Dendritic cell treated with granulocyte-macrophage colony-stimulating factor and Interleukin-4, amounts not matched to agents 40 ng/mL and 50 ng/mL, for 4 days (primary cell): ENCODE results near the gene CAMK1G.

ENCODE experiments used
- H3K27ac Mint-ChIP-seq: one replicate; pipeline ENCODE4 v1.8.0; 2022; ENCODE audit warnings: mild to moderate bottlenecking, mixed read lengths
- H3K27me3 Mint-ChIP-seq: one replicate; pipeline ENCODE4 v1.8.0; 2022; ENCODE audit warnings: mild to moderate bottlenecking, mixed read lengths
- H3K36me3 Mint-ChIP-seq: one replicate; pipeline ENCODE4 v1.8.0; 2022; ENCODE audit warnings: low read depth, mixed read lengths
- H3K4me1 Mint-ChIP-seq: one replicate; pipeline ENCODE4 v1.8.0; 2022; ENCODE audit warnings: low read depth, mixed read lengths
- H3K4me3 Mint-ChIP-seq: one replicate; pipeline ENCODE4 v1.8.0; 2022; ENCODE audit warnings: mild to moderate bottlenecking, moderate library complexity, mixed read lengths
- H3K9me3 Mint-ChIP-seq: one replicate; pipeline ENCODE4 v1.8.0; 2022; ENCODE audit warnings: mixed read lengths
- intact Hi-C: fragments of 100-400 bp; cut with micrococcal nuclease; formaldehyde crosslinking; loops from one replicate; pipeline ENCODE4 v1.15.0; 2022

Gene CAMK1G

DNA sequence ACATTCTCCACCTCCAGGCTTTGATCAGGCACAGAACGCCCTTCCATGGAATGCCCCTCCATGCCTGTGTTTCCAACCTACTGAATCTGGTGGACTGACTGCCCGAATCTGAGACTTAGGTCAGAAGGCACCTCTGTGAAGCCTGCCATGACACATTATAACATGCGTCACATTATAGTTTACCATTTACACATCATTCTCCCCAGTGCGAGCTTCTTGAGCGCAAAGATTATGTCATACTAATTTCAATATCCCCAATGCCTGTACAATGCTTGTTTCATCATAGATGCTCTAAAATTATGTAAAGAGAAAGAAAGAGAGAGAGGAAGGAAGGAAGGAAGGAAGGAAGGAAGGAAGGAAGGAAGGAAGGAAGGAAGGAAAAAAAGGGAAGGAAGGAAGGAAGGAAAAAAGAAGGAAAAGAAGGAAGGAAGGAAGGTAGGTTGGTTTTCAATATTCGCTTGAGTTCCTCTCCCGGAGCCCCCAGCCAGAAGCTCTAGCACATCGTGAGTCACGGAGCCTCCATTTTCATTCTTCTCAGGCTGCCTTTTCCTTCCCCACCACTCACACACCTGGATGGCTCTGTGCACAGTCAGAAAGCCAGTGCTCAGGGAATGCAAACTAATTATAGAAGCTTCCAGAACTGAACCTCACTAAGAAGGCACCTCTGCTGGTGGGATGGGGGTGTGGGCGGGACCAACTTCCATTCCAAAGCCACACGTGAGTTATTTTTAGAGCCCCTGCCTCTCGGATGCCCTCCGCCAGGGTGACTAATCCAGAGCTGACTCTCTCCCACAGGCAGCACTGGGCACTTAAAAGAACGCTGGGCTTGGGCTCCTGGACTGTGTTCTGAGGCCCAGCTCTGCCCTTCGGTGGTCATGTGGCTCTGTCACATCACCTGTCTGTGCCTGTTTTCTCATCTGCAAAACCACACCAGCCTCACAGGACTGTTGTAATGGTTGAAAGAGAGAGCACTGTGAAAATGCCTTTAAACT, 41.3 kb downstream of the CAMK1G start:
- H3K4me3 Mint-ChIP-seq: no peak overlapping the region
- H3K4me1 Mint-ChIP-seq: peaks cover 64% of the 10 kb centered on the region
- peak overlapping the region; percentile 82 for H3K27ac Mint-ChIP-seq
- H3K27me3 Mint-ChIP-seq: peaks cover 30% of the 10 kb centered on the region
- no peaks in the 10 kb centered on the region for H3K9me3 Mint-ChIP-seq
- peaks cover 9% of the 10 kb centered on the region for H3K36me3 Mint-ChIP-seq
- intact Hi-C loops: loop anchor here (5.0 kb wide), 1 partner anchor 47 kb away; no protein-coding TSS in a partner anchor

DNA sequence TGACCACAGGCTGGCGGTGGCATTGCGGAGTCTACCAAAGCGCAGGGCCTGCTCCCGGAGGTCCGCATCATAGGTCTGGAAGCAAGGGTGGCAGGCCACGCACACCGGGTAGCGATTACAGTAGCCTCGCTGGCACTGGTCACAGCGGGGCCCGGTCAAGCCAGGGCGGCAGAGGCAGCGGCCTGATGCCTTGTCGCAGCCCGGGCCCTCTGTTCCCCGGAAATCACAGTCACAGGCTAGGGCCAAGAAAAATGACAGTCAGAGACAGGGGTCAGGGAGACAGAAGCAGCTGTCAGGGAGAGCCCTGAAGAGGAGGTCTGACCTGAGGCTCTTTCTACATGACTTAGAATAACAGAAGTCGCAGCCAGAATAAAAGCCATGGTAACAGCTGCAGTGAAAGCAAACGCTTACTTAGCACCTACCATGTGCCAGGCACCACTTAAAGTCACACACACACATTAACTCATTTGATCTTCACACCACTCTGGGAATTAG, 42.3 kb downstream of the CAMK1G start:
- intact Hi-C loops: loop anchor here (2.0 to 5.0 kb wide), 3 partner anchors 23 to 49 kb away; no protein-coding TSS in a partner anchor
- H3K4me1 Mint-ChIP-seq: peaks cover 55% of the 10 kb centered on the region
- peak overlapping the region; percentile 82 for H3K27ac Mint-ChIP-seq

DNA sequence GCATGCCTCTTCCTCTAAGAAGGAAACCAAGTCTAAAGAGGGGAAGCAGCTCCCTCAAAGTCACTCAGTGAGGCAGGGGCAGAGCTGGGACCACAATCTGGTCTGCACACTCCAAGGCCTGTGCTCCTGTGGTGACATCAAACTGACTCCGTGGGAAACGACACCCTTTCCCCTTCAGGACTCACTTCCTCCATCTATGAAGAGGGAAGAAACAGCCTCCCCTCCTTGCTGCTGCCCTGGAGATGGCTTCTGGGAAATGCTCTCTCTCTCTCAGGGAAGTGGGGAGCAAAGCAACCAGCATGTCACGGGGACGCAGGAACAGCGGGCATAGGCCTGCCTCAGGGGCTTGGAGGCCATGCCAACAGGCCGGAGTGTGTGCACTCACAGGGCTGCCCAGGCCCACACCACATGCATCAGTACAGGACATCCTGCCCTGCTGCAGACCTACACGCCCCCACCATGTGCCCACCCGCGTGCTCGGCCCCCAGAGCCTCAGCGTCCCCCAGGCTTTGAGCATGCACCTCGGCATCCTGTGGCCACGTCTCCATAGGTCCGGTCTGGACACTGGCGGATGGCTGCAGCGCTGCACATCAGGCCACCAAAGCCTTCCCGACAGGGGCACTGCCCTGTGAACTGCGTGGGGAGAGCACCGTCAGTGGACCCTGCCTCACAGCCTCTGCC, 43.0 kb downstream of the CAMK1G start:
- intact Hi-C loops: loop anchor here (2.0 to 5.0 kb wide), 3 partner anchors 24 to 50 kb away; no protein-coding TSS in a partner anchor
- Mint-ChIP-seq H3K9me3 (no peaks in the 10 kb centered on the region), H3K36me3 (peaks cover 9% of the 10 kb centered on the region), H3K27ac (peak overlapping the region; percentile 82), H3K4me1 (peaks cover 48% of the 10 kb centered on the region), H3K27me3 (peaks cover 29% of the 10 kb centered on the region), H3K4me3 (peak overlapping the region; percentile 37)

More for the DNA sequence above, 42.3 kb downstream of the CAMK1G start:
- H3K4me3 Mint-ChIP-seq: no peak overlapping the region
- peaks cover 30% of the 10 kb centered on the region for H3K27me3 Mint-ChIP-seq
- no peaks in the 10 kb centered on the region for H3K9me3 Mint-ChIP-seq
- peaks cover 9% of the 10 kb centered on the region for H3K36me3 Mint-ChIP-seq

DNA sequence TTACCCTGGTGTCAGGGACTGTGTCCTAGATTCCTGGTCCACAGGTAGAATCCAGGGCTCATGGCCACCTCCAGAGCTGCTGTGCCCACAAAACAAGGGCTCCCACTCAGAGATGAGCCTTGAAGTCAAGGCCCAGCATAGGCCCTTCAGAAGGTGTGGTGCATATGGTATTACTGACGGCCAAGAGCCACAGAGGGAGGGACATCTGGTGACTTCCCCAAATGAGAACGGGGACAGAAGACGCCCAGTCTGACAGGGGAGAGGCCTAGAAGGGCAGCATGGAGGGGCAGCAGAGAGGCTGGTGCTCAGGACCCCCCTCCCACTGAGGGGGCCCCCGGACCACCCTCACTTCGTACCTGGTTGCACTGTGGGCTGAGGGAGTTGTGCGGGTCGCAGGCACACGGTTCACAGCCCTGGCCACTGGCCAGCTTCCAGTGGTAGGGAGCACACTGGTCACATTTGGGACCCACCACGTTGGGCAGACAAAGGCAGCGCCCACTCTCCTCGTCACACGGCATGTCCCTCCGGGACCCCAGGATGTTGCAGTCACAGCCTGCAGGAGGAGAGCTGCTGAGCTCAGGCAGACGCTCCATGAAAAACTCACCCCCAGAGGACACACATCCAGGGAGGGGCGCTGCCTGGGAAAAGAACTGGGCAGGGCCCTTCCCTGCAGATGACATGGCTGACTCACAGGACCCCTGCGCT, 43.7 kb downstream of the CAMK1G start:
- intact Hi-C loops: loop anchor here (2.0 to 5.0 kb wide), 3 partner anchors 24 to 50 kb away; no protein-coding TSS in a partner anchor
- peaks cover 41% of the 10 kb centered on the region for H3K4me1 Mint-ChIP-seq
- H3K27ac Mint-ChIP-seq: peak overlapping the region; percentile 82
- H3K27me3 Mint-ChIP-seq: peaks cover 28% of the 10 kb centered on the region
- no peaks in the 10 kb centered on the region for H3K9me3 Mint-ChIP-seq
- no peak overlapping the region for H3K4me3 Mint-ChIP-seq
- peaks cover 2% of the 10 kb centered on the region for H3K36me3 Mint-ChIP-seq

DNA sequence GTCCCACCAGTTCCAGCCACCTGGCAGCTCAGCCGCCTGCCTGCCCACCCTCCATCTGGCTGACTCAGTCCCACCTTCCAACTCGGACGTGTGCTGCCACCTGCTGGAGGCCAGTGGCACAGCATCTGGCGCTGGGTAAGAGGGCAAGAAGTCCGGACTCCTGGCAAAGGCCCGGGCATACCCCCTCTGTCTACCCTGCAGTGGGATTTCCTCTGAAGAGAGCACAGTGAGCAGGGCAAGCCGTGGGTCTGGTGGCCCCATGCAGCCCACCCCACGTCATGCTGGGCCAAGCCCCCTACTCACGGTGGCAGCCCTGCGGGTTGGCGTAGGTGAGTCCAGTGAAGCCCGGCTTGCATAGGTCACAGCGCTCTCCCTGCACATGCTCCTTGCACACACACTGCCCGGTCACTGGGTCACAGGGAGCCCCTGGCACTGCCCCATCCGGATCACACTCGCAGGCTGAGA, 44.2 kb downstream of the CAMK1G start:
- intact Hi-C loops: loop anchor here (2.0 to 5.0 kb wide), 3 partner anchors 25 to 51 kb away; no protein-coding TSS in a partner anchor
- Mint-ChIP-seq H3K27me3 (peaks cover 30% of the 10 kb centered on the region), H3K36me3 (no peaks in the 10 kb centered on the region), H3K27ac (peak overlapping the region; percentile 82), H3K4me1 (peaks cover 40% of the 10 kb centered on the region), H3K9me3 (no peaks in the 10 kb centered on the region), H3K4me3 (no peak overlapping the region)

DNA sequence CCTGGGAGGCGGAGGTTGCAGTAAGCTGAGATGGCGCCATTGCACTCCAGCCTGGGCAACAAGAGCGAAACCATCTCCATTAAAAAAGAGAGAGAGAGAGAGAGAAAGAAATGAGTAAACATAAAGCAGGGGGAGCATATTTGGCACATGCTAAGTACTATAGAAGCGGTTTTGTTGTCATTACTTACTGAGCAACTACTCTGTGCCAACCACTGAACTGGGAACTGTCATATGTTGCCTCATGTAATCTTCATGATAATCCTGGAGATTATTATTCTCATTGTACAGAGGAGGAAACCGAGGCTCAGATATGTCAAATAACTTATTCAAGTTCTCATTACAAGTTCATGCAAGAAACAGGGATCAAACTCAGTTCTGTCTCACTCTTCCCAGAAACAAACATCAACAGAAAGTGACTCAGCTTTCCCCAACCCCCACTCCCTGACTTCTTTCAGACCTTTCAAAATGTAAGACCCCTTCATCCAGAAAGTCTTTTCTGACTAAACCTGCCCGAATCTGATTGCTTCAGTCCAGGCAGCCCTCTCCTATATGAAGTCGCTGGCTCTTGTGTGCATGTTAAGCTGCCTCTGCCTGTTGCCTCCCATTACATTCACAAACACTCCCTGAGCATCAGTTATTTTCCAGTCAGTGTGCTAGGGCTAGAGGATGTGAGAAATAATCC, 45.2 kb downstream of the CAMK1G start:
- peaks cover 31% of the 10 kb centered on the region for H3K27me3 Mint-ChIP-seq
- H3K36me3 Mint-ChIP-seq: no peaks in the 10 kb centered on the region
- intact Hi-C loops: loop anchor here (5.0 kb wide), 1 partner anchor 44 kb away; no protein-coding TSS in a partner anchor
- H3K4me3 Mint-ChIP-seq: no peak overlapping the region
- peaks cover 45% of the 10 kb centered on the region for H3K4me1 Mint-ChIP-seq
- H3K27ac Mint-ChIP-seq: no peak overlapping the region
- H3K9me3 Mint-ChIP-seq: no peaks in the 10 kb centered on the region

DNA sequence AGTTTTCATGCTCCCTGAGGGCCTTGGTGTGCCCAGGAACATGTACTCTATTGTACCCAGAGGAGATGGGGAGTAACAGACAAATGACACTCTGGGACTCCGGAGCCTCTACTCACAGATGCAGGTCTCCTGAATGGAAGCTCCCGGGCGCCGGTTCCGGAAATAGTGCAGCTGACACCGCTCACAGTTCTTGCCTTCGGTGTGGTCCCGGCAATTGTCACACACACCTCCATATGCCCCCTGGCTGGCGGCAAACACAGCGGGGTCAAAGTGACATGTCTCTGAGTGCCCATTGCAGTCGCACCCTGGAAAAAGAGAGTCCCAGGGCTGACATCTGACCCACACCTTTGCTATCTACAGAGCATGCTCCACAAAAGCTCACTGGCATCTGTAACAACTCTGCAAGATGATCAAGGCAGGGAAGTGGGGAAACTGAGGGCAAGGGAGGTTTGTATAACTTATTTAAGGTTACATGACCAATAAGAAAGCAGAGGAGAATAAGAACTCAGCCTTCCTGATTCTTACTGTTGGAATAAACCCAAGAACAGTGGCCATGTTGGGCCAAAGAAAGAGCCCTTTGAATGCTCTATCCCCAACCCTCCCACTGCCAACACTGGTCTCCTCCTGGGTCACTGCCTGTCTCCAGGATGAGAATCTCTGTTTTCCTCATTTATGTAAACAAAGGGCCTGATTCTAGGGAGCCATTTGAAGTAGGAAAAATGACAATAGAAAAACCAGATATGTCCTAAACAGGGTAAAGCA, 46.3 kb downstream of the CAMK1G start:
- H3K4me1 Mint-ChIP-seq: peaks cover 48% of the 10 kb centered on the region
- H3K9me3 Mint-ChIP-seq: no peaks in the 10 kb centered on the region
- H3K27me3 Mint-ChIP-seq: peaks cover 23% of the 10 kb centered on the region
- no peak overlapping the region for H3K4me3 Mint-ChIP-seq
- intact Hi-C loops: loop anchor here (5.0 kb wide), 1 partner anchor 42 kb away; no protein-coding TSS in a partner anchor
- H3K27ac Mint-ChIP-seq: no peak overlapping the region
- no peaks in the 10 kb centered on the region for H3K36me3 Mint-ChIP-seq

DNA sequence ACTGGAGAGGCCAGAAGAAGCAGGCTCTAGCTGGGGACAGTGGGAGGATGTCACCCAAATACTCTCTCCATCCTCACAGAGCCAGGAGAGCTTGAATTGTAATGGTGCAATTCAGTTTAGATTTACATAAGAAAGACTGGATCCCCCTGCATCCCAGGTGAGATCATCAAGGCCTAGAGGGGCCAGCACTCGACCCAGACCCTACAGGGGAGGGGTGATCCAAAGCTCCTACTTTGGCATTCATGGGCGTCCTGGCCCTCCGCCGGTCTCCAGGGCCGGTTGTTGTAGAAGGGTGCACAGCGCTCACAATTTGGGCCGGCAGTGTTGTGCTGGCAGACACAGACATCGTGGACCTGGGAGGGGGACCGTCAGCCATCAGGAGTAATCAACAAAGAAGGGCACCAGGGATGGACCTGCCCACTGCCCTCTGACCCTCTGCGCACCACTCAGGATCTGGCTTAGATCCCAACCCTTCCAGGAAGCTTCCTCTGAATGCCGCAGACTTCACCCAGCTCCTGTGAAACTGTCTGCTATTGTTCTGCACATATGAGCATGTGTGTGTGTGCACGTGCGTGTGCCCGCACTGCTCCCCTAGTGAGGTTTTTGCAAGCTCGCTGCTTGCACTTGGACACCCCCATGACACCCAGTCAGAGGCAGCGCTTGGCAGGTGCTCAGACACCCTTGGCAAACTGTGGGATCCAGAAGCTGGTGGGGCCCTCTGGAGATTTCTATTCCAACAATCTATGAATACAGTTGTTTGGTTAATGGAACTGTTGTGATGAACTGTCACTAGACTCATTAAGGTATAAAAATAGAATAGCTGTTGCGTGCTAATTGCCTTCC, 47.1 kb downstream of the CAMK1G start:
- H3K27ac Mint-ChIP-seq: no peak overlapping the region
- peaks cover 51% of the 10 kb centered on the region for H3K4me1 Mint-ChIP-seq
- no peak overlapping the region for H3K4me3 Mint-ChIP-seq
- H3K36me3 Mint-ChIP-seq: no peaks in the 10 kb centered on the region
- no peaks in the 10 kb centered on the region for H3K9me3 Mint-ChIP-seq
- peaks cover 26% of the 10 kb centered on the region for H3K27me3 Mint-ChIP-seq
- intact Hi-C loops: no loop called here

DNA sequence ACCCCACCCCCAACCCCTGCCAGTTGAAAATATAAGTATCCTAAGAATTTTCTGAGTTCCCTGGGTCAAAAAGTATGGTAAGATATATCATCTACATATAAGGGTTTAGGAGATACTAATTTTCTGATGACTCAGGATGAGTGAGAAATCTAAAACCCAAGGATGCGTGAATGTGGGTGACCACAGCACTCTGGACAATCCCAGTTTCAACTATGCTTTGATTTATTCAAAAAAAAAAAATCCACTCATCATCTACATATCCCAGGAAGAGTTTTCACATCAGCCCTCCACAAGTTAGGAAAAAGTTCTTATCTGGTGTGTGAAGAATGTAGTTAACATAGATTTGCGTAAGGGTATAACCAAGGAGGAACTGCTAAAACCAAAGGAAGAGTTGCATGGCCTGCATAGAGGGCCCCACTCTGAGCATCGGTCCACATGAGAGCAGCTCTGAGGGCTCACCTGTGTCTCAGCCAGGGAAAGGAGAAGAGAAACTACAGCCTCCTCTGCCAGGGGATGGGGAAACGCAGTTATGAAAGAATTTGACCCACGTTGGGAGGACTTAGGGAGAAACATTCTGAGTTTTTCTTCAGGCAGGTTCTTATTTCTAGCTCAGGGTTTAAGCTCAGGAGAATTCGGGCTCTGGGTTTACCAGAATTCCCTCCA, 50.0 kb downstream of the CAMK1G start:
- Mint-ChIP-seq H3K27ac (no peak overlapping the region), H3K36me3 (no peaks in the 10 kb centered on the region), H3K27me3 (peaks cover 41% of the 10 kb centered on the region), H3K9me3 (no peaks in the 10 kb centered on the region), H3K4me1 (peaks cover 24% of the 10 kb centered on the region), H3K4me3 (no peak overlapping the region)
- intact Hi-C loops: no loop called here

DNA sequence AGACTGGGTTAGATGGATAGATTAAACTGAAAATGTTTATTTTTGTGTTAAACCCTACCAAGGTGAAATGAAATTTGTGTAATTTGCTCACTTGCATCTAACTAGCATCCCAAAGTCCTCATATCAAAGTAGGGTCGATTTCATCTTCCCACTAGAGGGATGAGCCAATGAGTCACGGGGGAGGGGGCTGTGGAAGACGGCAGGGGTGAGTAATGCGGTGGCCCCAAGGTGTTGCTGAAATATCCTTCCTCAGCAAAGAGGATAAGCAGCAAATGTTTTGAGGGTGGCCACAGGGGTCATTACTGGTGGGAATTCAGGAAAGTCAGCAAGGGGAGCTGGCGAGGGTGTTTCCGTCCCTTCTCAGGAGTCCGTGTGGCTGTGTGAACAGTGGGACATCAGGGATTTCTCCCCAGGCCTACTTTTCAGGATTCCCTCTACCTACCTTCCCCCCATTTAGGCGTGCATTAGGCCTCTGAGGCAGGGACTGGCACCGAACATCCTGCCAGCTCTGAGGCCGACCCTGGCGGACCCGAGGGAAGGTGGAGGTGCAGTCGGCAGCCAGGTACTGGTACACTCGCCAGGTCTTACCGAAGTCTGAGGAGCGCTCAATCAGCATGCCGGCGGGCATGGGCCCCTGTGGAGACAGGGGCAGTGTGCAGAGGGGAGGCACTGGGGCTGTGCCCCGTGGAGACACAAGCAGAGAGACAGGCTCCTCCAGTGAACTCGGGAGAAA, 50.7 kb downstream of the CAMK1G start:
- H3K4me3 Mint-ChIP-seq: no peak overlapping the region
- intact Hi-C loops: no loop called here
- H3K4me1 Mint-ChIP-seq: peaks cover 21% of the 10 kb centered on the region
- no peaks in the 10 kb centered on the region for H3K9me3 Mint-ChIP-seq
- no peak overlapping the region for H3K27ac Mint-ChIP-seq
- no peaks in the 10 kb centered on the region for H3K36me3 Mint-ChIP-seq
- peaks cover 42% of the 10 kb centered on the region for H3K27me3 Mint-ChIP-seq

DNA sequence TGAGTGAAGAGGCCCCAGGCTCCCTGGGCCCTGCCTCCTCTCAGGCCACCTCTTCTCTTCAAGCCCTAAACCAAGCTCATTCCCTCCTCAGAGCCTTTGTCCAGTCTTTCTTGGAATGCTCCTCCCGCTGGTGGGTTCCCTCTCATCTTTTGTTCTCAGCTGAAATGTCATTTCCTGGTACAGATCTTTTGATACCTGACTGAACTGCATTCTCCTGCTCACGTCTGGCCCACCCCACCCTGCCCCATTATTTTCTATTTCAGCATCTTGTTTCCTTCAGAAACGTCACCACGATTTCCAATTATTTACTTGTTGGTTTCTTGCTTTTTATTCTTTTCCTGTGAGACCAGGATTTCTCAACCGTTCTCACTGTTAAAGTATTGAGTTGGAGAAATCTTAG, 52.3 kb downstream of the CAMK1G start:
- Mint-ChIP-seq H3K27ac (no peak overlapping the region), H3K9me3 (no peaks in the 10 kb centered on the region), H3K27me3 (peaks cover 41% of the 10 kb centered on the region), H3K36me3 (no peaks in the 10 kb centered on the region), H3K4me3 (no peak overlapping the region), H3K4me1 (peaks cover 21% of the 10 kb centered on the region)
- intact Hi-C loops: no loop called here
